ENCODE results near the gene FAM219B. TPM values are rescaled to one million over a fixed set of nuclear protein-coding genes. Genes with fewer than 3 reads are reported as not detected.

Gene FAM219B
- polyA plus RNA-seq: 44.7 TPM
- long read RNA-seq, donor 1, partial matches to known transcripts: 0 of 5 reads
- long read RNA-seq, donor 1, other reads (novel, unspliced or antisense): 0 of 5 reads
- long read RNA-seq, donor 2, transcript FAM219B-201 (5 exons, 3,550 nt): major isoform, 8 of 10 reads
- long read RNA-seq, donor 2, partial matches to known transcripts: 0 of 10 reads
- long read RNA-seq, donor 2, other reads (novel, unspliced or antisense): 0 of 10 reads
- long read RNA-seq, donor 3: 0 reads
- long read RNA-seq, donor 4, partial matches to known transcripts: 0 of 1 reads
- long read RNA-seq, donor 4, other reads (novel, unspliced or antisense): 0 of 1 reads
- long read RNA-seq, donor 5, full-length matches to known transcripts: 3 of 3 reads
- long read RNA-seq, donor 5, partial matches to known transcripts: 0 of 3 reads
- long read RNA-seq, donor 5, other reads (novel, unspliced or antisense): 0 of 3 reads
- long read RNA-seq, donor 6, partial matches to known transcripts: 0 of 3 reads
- long read RNA-seq, donor 6, other reads (novel, unspliced or antisense): 0 of 3 reads
- long read RNA-seq, donor 7, partial matches to known transcripts: 0 of 6 reads
- long read RNA-seq, donor 7, other reads (novel, unspliced or antisense): 0 of 6 reads
- long read RNA-seq, donor 8, transcript FAM219B-201 (5 exons, 3,550 nt): major isoform, 8 of 13 reads
- long read RNA-seq, donor 8, partial matches to known transcripts: 0 of 13 reads
- long read RNA-seq, donor 8, other reads (novel, unspliced or antisense): 0 of 13 reads
- long read RNA-seq, donor 9, transcript FAM219B-201 (5 exons, 3,550 nt): major isoform, 5 of 8 reads
- long read RNA-seq, donor 9, partial matches to known transcripts: 0 of 8 reads
- long read RNA-seq, donor 9, other reads (novel, unspliced or antisense): 0 of 8 reads
- long read RNA-seq, donor 10, partial matches to known transcripts: 0 of 7 reads
- long read RNA-seq, donor 10, other reads (novel, unspliced or antisense): 0 of 7 reads
- long read RNA-seq, donor 11, partial matches to known transcripts: 0 of 3 reads
- long read RNA-seq, donor 11, other reads (novel, unspliced or antisense): 0 of 3 reads

GRCh38 chr15:74906450-74907162 lies at the start of gene FAM219B:
TSS of gene FAM219B (minus strand) at chr15:74906851. CDS start at chr15:74906800, 51 bp downstream.
- peak within 1 kb of the TSS; percentile 89 for H3K4me3 ChIP-seq (ENCODE audit: low read length)
- peak within 1 kb of the TSS; percentile 87 for H3K27ac ChIP-seq (ENCODE audit: low read length)
- peak; percentile 79 to 89 for DNase-seq
- no CpG with 5 or more reads among the region's 74 CpGs for WGBS (ENCODE audit: insufficient coverage, low lambda C conversion rate)
- H3K9me3 ChIP-seq (ENCODE audit: control insufficient read depth, low read depth, low read length): no peaks in the 10 kb centered on the region
- peaks cover 11% of the 10 kb centered on the region for H3K4me1 ChIP-seq (ENCODE audit: control insufficient read depth, insufficient read depth, low read length)
- peaks cover 30% of the 10 kb centered on the region for H3K36me3 ChIP-seq (ENCODE audit: control insufficient read depth, insufficient read depth, low read length)
- no peaks in the 10 kb centered on the region for H3K27me3 ChIP-seq (ENCODE audit: control insufficient read depth, insufficient read depth, low read length)

- H3K4me3 ChIP-seq (ENCODE audit: low read length): peak overlapping the region; percentile 39
- H3K36me3 ChIP-seq (ENCODE audit: control insufficient read depth, insufficient read depth, low read length): no peaks in the 10 kb centered on the region
- H3K9me3 ChIP-seq (ENCODE audit: control insufficient read depth, low read depth, low read length): peaks cover 5% of the 10 kb centered on the region
- peaks cover 44% of the 10 kb centered on the region for H3K4me1 ChIP-seq (ENCODE audit: control insufficient read depth, insufficient read depth, low read length)
- no CpG with 5 or more reads among the region's 88 CpGs for WGBS (ENCODE audit: insufficient coverage, low lambda C conversion rate)
- H3K27ac ChIP-seq (ENCODE audit: low read length): no peak overlapping the region
- peaks cover 45% of the 10 kb centered on the region for H3K27me3 ChIP-seq (ENCODE audit: control insufficient read depth, insufficient read depth, low read length)
- DNase-seq: peak; percentile 61 to 89
Measured at GRCh38 chr15:74955796-74956647, 49.4 kb upstream of the FAM219B start.

DNA sequence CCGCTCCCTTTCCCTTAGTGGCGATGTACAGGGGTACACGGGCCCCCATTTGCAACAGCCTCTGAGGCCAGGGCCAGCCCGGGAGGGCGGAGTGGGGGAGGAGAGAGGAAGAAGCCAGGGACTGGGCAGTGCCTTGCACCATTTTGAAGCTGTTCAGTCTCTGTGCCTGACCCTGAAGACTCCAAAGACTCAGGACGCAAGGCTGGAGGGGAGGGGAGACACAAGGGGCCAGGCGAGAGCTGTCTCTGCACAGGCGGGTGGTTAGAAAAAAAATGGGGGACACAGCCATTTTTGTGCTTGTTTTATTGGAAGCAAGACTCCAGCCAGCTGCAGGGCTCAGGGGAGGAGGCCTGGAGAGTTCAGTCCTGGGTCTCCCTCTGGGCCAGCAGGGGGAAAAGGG lies 48.4 kb upstream of the FAM219B start:
- Histone ChIP-seq H3K27me3 (ENCODE audit: control insufficient read depth, insufficient read depth, low read length) (peaks cover 37% of the 10 kb centered on the region), H3K4me3 (ENCODE audit: low read length) (peak overlapping the region; percentile 39), H3K4me1 (ENCODE audit: control insufficient read depth, insufficient read depth, low read length) (peaks cover 44% of the 10 kb centered on the region), H3K27ac (ENCODE audit: low read length) (peak overlapping the region; percentile 32), H3K36me3 (ENCODE audit: control insufficient read depth, insufficient read depth, low read length) (no peaks in the 10 kb centered on the region), H3K9me3 (ENCODE audit: control insufficient read depth, low read depth, low read length) (peaks cover 5% of the 10 kb centered on the region)
- no peak for DNase-seq
- WGBS (ENCODE audit: insufficient coverage, low lambda C conversion rate): no CpG with 5 or more reads among the region's 8 CpGs

- H3K27ac ChIP-seq (ENCODE audit: low read length): peak overlapping the region; percentile 32
- peak overlapping the region; percentile 39 for H3K4me3 ChIP-seq (ENCODE audit: low read length)
- H3K4me1 ChIP-seq (ENCODE audit: control insufficient read depth, insufficient read depth, low read length): peaks cover 44% of the 10 kb centered on the region
- peaks cover 33% of the 10 kb centered on the region for H3K27me3 ChIP-seq (ENCODE audit: control insufficient read depth, insufficient read depth, low read length)
- DNase-seq: peak; percentile 50 to 62
- peaks cover 5% of the 10 kb centered on the region for H3K9me3 ChIP-seq (ENCODE audit: control insufficient read depth, low read depth, low read length)
- no peaks in the 10 kb centered on the region for H3K36me3 ChIP-seq (ENCODE audit: control insufficient read depth, insufficient read depth, low read length)
Measured at GRCh38 chr15:74954515-74954914, 47.9 kb upstream of the FAM219B start.

DNA sequence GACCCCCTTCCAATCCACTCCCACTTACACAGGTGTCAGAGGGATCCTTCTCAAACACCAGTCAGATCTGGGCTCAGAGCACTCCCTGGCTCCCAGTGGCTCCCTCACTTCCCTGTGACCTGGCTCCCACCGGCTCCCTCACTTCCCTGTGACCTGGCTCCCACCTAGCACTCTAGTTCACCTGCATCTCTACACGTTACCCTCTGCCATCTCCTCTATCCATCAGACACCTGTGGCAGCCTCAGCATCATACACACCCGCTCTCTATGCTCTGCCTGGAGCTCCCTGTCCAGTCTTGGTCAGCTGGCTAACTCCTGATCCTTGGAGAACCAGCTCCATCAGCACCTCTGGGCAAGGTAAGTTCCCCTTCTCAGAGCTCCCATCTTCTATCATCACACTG lies 44.4 kb upstream of the FAM219B start:
- H3K27ac ChIP-seq (ENCODE audit: low read length): no peak overlapping the region
- peaks cover 23% of the 10 kb centered on the region for H3K4me1 ChIP-seq (ENCODE audit: control insufficient read depth, insufficient read depth, low read length)
- no peak for DNase-seq
- WGBS (ENCODE audit: insufficient coverage, low lambda C conversion rate): no CpG with 5 or more reads among the region's 3 CpGs
- H3K27me3 ChIP-seq (ENCODE audit: control insufficient read depth, insufficient read depth, low read length): peaks cover 7% of the 10 kb centered on the region
- no peak overlapping the region for H3K4me3 ChIP-seq (ENCODE audit: low read length)
- no peaks in the 10 kb centered on the region for H3K36me3 ChIP-seq (ENCODE audit: control insufficient read depth, insufficient read depth, low read length)
- H3K9me3 ChIP-seq (ENCODE audit: control insufficient read depth, low read depth, low read length): peaks cover 2% of the 10 kb centered on the region

DNA sequence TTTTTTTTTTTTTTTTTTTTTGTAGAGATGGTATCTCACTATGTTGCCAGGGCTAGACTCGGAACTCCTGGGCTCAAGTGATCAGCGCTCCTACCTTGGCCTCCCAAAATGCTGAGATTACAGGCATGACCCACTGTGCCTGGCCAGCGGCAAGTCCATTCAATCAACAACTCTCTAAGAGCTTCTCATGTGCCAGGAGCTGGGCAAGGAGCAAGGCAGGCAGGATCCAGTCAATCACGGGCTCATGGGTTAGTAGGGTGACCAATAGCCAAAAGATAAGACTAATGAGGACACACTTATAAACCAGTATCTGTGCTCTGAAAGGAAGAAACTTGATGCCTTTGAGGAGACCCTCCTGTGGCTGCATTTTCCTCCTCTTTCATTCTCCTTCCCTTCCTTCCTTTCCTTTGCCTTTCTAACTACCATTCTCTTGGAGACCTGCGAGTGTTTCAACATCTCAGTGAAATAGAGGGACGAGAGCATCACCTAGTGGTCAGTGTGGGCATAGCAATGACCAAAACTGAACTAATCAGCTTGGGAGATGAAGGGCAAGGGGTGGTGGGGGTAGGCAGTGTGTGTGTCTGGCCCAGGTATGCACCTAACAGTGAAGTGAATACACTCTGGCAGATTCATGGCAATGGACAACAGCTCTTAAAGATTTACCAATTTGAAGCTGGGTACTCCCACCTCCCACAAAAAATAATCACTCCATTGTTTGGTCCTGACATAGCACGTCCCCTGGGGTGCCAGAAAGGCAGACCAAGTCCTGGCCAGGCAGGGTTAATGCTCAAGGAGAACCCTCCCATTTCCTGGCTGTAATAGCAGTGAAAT lies 43.6 kb upstream of the FAM219B start:
- no peaks in the 10 kb centered on the region for H3K36me3 ChIP-seq (ENCODE audit: control insufficient read depth, insufficient read depth, low read length)
- H3K27me3 ChIP-seq (ENCODE audit: control insufficient read depth, insufficient read depth, low read length): peaks cover 2% of the 10 kb centered on the region
- DNase-seq: peak; percentile 55 to 57
- H3K27ac ChIP-seq (ENCODE audit: low read length): no peak overlapping the region
- WGBS (ENCODE audit: insufficient coverage, low lambda C conversion rate): no CpG with 5 or more reads among the region's 7 CpGs
- no peaks in the 10 kb centered on the region for H3K9me3 ChIP-seq (ENCODE audit: control insufficient read depth, low read depth, low read length)
- peaks cover 16% of the 10 kb centered on the region for H3K4me1 ChIP-seq (ENCODE audit: control insufficient read depth, insufficient read depth, low read length)
- no peak overlapping the region for H3K4me3 ChIP-seq (ENCODE audit: low read length)

DNA sequence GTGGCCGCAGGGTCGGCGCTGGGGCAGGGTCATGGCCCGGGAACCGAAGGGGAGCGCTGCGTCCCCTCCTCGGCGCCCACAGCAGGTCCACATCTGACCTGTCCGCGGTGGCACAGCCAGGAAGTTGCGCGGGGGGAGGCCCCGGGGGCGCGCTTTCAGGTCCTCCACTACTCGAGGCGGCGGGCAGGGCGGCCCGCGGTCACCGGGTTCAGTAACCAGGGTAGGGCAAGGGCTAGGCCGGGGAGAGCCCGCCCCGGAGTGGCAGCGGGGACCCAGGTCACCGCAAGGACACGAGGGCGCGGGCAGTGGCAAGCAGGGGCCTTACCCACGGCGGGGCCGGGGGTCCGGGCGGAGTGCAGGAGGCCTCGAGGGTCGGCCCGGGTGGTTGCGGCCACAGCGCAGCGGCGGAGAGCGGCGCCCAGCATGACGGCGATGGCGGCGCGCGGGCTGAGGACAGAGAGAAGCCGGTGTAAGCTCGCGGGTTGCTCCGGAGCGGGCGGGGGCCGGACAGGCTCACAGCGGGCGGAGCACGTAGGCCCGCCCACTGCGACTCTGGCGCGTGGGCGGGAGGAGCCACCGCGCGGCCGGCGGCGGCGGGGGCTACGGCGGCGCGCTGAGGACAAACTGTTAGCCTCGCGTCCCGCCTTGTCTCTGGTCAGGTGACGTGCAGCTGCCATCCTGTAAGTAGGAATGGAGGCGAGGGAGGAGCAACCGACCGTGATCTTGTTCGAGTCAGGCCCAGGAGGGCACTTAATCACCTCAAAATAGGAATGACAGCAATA lies 31.1 kb upstream of the FAM219B start, which contains the start of gene COX5A:
TSS of gene COX5A (minus strand) at position 484 of the 782 bp plus-strand sequence. CDS start at position 425, 59 bp downstream.
- Histone ChIP-seq H3K27me3 (ENCODE audit: control insufficient read depth, insufficient read depth, low read length) (no peaks in the 10 kb centered on the region), H3K4me3 (ENCODE audit: low read length) (peak within 1 kb of the TSS; percentile 87), H3K9me3 (ENCODE audit: control insufficient read depth, low read depth, low read length) (no peaks in the 10 kb centered on the region), H3K27ac (ENCODE audit: low read length) (peak within 1 kb of the TSS; percentile 91), H3K36me3 (ENCODE audit: control insufficient read depth, insufficient read depth, low read length) (no peaks in the 10 kb centered on the region), H3K4me1 (ENCODE audit: control insufficient read depth, insufficient read depth, low read length) (peaks cover 10% of the 10 kb centered on the region)
- DNase-seq: peak; percentile 96 to 99
- WGBS (ENCODE audit: insufficient coverage, low lambda C conversion rate): no CpG with 5 or more reads among the region's 85 CpGs

DNA sequence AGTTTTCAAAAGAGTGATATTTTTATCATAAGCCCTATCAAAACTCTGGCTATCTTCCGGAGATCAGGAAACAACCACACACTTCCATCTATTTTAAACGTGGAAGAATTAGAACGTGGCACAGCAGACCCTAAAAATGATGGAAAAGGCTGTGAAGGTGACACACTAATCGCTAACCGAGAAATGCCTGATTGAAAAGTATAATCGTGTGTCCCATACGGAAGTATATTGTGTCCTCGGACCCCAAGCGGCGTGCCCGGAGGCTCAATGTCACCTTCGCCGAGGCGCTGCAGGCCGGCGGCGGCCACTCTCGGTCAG lies 30.6 kb upstream of the FAM219B start:
- no peak for DNase-seq
- WGBS (ENCODE audit: insufficient coverage, low lambda C conversion rate): no CpG with 5 or more reads among the region's 18 CpGs
- peak overlapping the region; percentile 87 for H3K4me3 ChIP-seq (ENCODE audit: low read length)
- H3K9me3 ChIP-seq (ENCODE audit: control insufficient read depth, low read depth, low read length): no peaks in the 10 kb centered on the region
- H3K27ac ChIP-seq (ENCODE audit: low read length): peak overlapping the region; percentile 91
- no peaks in the 10 kb centered on the region for H3K36me3 ChIP-seq (ENCODE audit: control insufficient read depth, insufficient read depth, low read length)
- H3K4me1 ChIP-seq (ENCODE audit: control insufficient read depth, insufficient read depth, low read length): peaks cover 10% of the 10 kb centered on the region
- no peaks in the 10 kb centered on the region for H3K27me3 ChIP-seq (ENCODE audit: control insufficient read depth, insufficient read depth, low read length)

Measured in large intestine (tissue), 12 donors.